Lower leg skin (tissue), 4 donors: Measurements from ENCODE around the gene DGKE. TPM values are rescaled to one million over a fixed set of nuclear protein-coding genes. Genes with fewer than 3 reads are reported as not detected.

Source experiments
- DNase-seq, 2 donors: peaks; one replicate each; pipeline ENCODE4 v3.0.0-alpha.2; 2019; ENCODE audit warnings: low spot score in 2 of 2
- H3K4me3 ChIP-seq: fragments of 200-600 bp; sonication (generic); 2 replicates; pipeline ENCODE4 v1.5.1; 2017; ENCODE audit warnings: mild to moderate bottlenecking, low read depth; ENCODE audit not compliant: poor library complexity, severe bottlenecking
- CTCF ChIP-seq, 3 donors: fragments of 450-650 bp; IDR thresholded peaks; one replicate each; pipeline ENCODE4 v1.5.1; 2016; ENCODE audit warnings: antibody characterized with exemption in 3 of 3, mild to moderate bottlenecking in 3 of 3, moderate library complexity in 2 of 3
- POLR2A ChIP-seq, 2 donors: fragments of 450-650 bp; IDR thresholded peaks; one replicate each; pipeline ENCODE4 v1.6.1; 2016 to 2017; ENCODE audit warnings: antibody characterized with exemption in 2 of 2, mild to moderate bottlenecking in 1 of 2, moderate library complexity in 1 of 2
- WGBS, 2 donors: methylation state at CpG; one replicate each; pipeline ENCODE4 v1.1.5; 2018; 5-methylcytosine and 5-hydroxymethylcytosine counted together
- intact Hi-C: fragments of 100-400 bp; cut with DNase I; formaldehyde crosslinking; loops from one replicate; pipeline ENCODE4 v1.15.0; 2023; ENCODE audit warnings: low total_unique reads
- total RNA-seq, 4 donors: library from RNA; depleted of rRNA; stranded (reverse); fragments of >200 nt; gene quantifications; one replicate each; pipeline ENCODE4 v1.1.0, GENCODE V29; 2016

DGKE gene
- total RNA-seq, 4 donors from 2014 or later: 2.5 to 5.7 (median 3.2) TPM

- TF ChIP-seq CTCF (IDR thresholded peaks at IDR 0.05): no peak
- no peak for TF ChIP-seq POLR2A (IDR thresholded peaks at IDR 0.05)
- WGBS, 2 donors: 76 to 79% methylated on average over 3 of the region's 3 CpGs
- no peak overlapping the region for H3K4me3 ChIP-seq
- intact Hi-C loops: loop anchor here (5.0 kb wide), 1 partner anchor 115 kb away; no protein-coding TSS in a partner anchor
- DNase-seq: no peak
Measured at GRCh38 chr17:56821847-56822534, 12.0 kb upstream of the DGKE start.

- WGBS, 2 donors: 72 to 80% methylated on average over 5 of the region's 5 CpGs
- no peak overlapping the region for H3K4me3 ChIP-seq
- intact Hi-C loops: loop anchor here (5.0 kb wide), 1 partner anchor 115 kb away; no protein-coding TSS in a partner anchor
- TF ChIP-seq CTCF (IDR thresholded peaks at IDR 0.05): no peak
- no peak for TF ChIP-seq POLR2A (IDR thresholded peaks at IDR 0.05)
- no peak for DNase-seq
Measured at GRCh38 chr17:56822725-56823124, 11.2 kb upstream of the DGKE start.

- H3K4me3 ChIP-seq: no peak overlapping the region
- intact Hi-C loops: loop anchor here (5.0 kb wide), 1 partner anchor 113 kb away; no protein-coding TSS in a partner anchor
- WGBS, 2 donors: 72 to 80% methylated on average over 2 of the region's 2 CpGs
- DNase-seq: no peak
- no peak for TF ChIP-seq CTCF (IDR thresholded peaks at IDR 0.05)
Measured at GRCh38 chr17:56823848-56824247, 10.1 kb upstream of the DGKE start.

- no peak for TF ChIP-seq POLR2A (IDR thresholded peaks at IDR 0.05)
- no peak overlapping the region for H3K4me3 ChIP-seq
- 95 to 98% methylated on average over 1 of the region's 1 CpG for WGBS, 2 donors
- DNase-seq: no peak
- intact Hi-C loops: loop anchor here (5.0 kb wide), 1 partner anchor 113 kb away; no protein-coding TSS in a partner anchor
Measured at GRCh38 chr17:56824503-56824902, 9.4 kb upstream of the DGKE start.

- 91 to 92% methylated on average over 4 of the region's 4 CpGs for WGBS, 2 donors
- no peak for TF ChIP-seq POLR2A (IDR thresholded peaks at IDR 0.05)
- TF ChIP-seq CTCF (IDR thresholded peaks at IDR 0.05): no peak
- no peak overlapping the region for H3K4me3 ChIP-seq
- no peak for DNase-seq
- intact Hi-C loops: no loop called here
Measured at GRCh38 chr17:56826611-56827414, 7.1 kb upstream of the DGKE start.

- no peak overlapping the region for H3K4me3 ChIP-seq
- intact Hi-C loops: no loop called here
- WGBS, 2 donors: 89 to 96% methylated on average over 7 of the region's 7 CpGs
- TF ChIP-seq POLR2A (IDR thresholded peaks at IDR 0.05) (no peak), CTCF (IDR thresholded peaks at IDR 0.05) (no peak)
- no peak for DNase-seq
Measured at GRCh38 chr17:56830726-56831368, 3.1 kb upstream of the DGKE start.
